Endothelial cell of umbilical vein (primary cell): ENCODE data around the gene ZNF106. TPM values are rescaled to one million over a fixed set of nuclear protein-coding genes. Genes with fewer than 3 reads are reported as not detected.

Experiments
- BruUV-seq: library from RNA; stranded (reverse); fragments of 400-500 nt; replicated peaks from 2 replicates; lab custom pipeline; 2021; lab: Mats Ljungman, UMichigan
- CTCF ChIA-PET: fragments of 300-600, 350-600 bp; sonication (Branson Sonifier 250); formaldehyde crosslinking; loops from one replicate; lab custom pipeline; 2021; ENCODE audit warnings: antibody characterized with exemption, inconsistent platforms; lab: Charles Lee
- POLR2A ChIA-PET: fragments of 300-600, 350-600 bp; sonication (Branson Sonifier 250); formaldehyde crosslinking; loops from one replicate; lab custom pipeline; 2021; ENCODE audit warnings: antibody characterized with exemption, inconsistent platforms; lab: Charles Lee
- DNase-seq: peaks from one replicate; pipeline ENCODE4 v3.0.0-alpha.2; 2011; ENCODE audit warnings: low read depth, low spot score
- FAIRE-seq: peaks from 2 replicates; lab custom pipeline; 2011; peaks lifted over from hg19 to GRCh38; lab: Jason Lieb, UNC
- H2AFZ ChIP-seq: 2 replicates; pipeline ENCODE4 v1.6.0; 2012; ENCODE audit warnings: low read depth, low read length, control low read depth, inconsistent platforms
- H3K27ac ChIP-seq: 2 replicates; pipeline ENCODE4 v1.5.1; 2011; ENCODE audit warnings: low read depth, mild to moderate bottlenecking, control low read depth, low read length, moderate library complexity; ENCODE audit not compliant: insufficient read depth
- H3K27me3 ChIP-seq, 2 experiments: 2 replicates each; pipeline versions ENCODE4 v1.6.0 to v1.6.1; 2011; ENCODE audit warnings: low read length in 2 of 2, mixed read lengths in 1 of 2; ENCODE audit not compliant: control insufficient read depth in 2 of 2, insufficient read depth in 2 of 2
- H3K36me3 ChIP-seq, 2 experiments: 2 replicates in 1 of 2; 3 replicates in 1 of 2; pipeline ENCODE4 v1.5.1; 2011; ENCODE audit warnings: low read length in 2 of 2, mild to moderate bottlenecking in 1 of 2, moderate library complexity in 1 of 2; ENCODE audit not compliant: control insufficient read depth in 2 of 2, insufficient read depth in 2 of 2; ENCODE audit errors: extremely low read depth in 1 of 2
- H3K4me1 ChIP-seq: 3 replicates; pipeline ENCODE4 v1.5.1; 2011; ENCODE audit warnings: mild to moderate bottlenecking, low read length; ENCODE audit not compliant: control insufficient read depth, insufficient read depth; ENCODE audit errors: extremely low read depth
- H3K4me2 ChIP-seq: 2 replicates; pipeline ENCODE4 v1.6.1; 2011; ENCODE audit warnings: low read length, control low read depth, mixed read lengths; ENCODE audit not compliant: insufficient read depth
- H3K4me3 ChIP-seq, 3 experiments: fragments of 200-600 bp in 1 of 3; sonication (generic), shearing (Covaris generic) in 1 of 3; replicated peaks in 1 of 3; 2 replicates each; pipeline ENCODE4 v1.5.1; 2011 to 2016; ENCODE audit warnings: control low read depth in 3 of 3, low read length in 3 of 3, mild to moderate bottlenecking in 2 of 3, inconsistent platforms in 1 of 3, low read depth in 1 of 3, moderate library complexity in 1 of 3; ENCODE audit not compliant: insufficient read depth in 1 of 3
- H3K79me2 ChIP-seq: 2 replicates; pipeline ENCODE4 v1.6.0; 2012; ENCODE audit warnings: low read length, inconsistent platforms; ENCODE audit not compliant: control insufficient read depth, insufficient read depth
- H3K9ac ChIP-seq: replicated peaks from 2 replicates; pipeline ENCODE3; 2011; ENCODE audit warnings: low read length, control low read depth; ENCODE audit not compliant: insufficient read depth; ENCODE audit errors: extremely low read depth
- H3K9me1 ChIP-seq: replicated peaks from 3 replicates; pipeline ENCODE4 v1.6.0; 2011; ENCODE audit warnings: mild to moderate bottlenecking, low read length; ENCODE audit not compliant: control insufficient read depth, insufficient read depth; ENCODE audit errors: extremely low read depth
- H3K9me3 ChIP-seq: replicated peaks from 2 replicates; pipeline ENCODE4 v1.5.1; 2012; ENCODE audit warnings: low read length, inconsistent platforms; ENCODE audit not compliant: control insufficient read depth, insufficient read depth
- H4K20me1 ChIP-seq: replicated peaks from 2 replicates; pipeline ENCODE3; 2011; ENCODE audit warnings: mild to moderate bottlenecking, low read length; ENCODE audit not compliant: control insufficient read depth, insufficient read depth; ENCODE audit errors: extremely low read depth
- CTCF ChIP-seq, 2 donors: IDR thresholded peaks; 1 replicate in 1 of 2; 2 replicates in 1 of 2; pipeline ENCODE4 v1.5.1; 2011; ENCODE audit warnings: low read length in 2 of 2, mild to moderate bottlenecking in 2 of 2, moderate library complexity in 2 of 2, control low read depth in 1 of 2, inconsistent platforms in 1 of 2, low read depth in 1 of 2; ENCODE audit not compliant: insufficient read depth in 1 of 2; ENCODE audit errors: extremely low read depth in 1 of 2
- EZH2 ChIP-seq: IDR thresholded peaks from 2 replicates; pipeline ENCODE4 v1.6.1; 2012; ENCODE audit warnings: borderline replicate concordance, low read depth, mild to moderate bottlenecking, moderate library complexity, low read length, inconsistent platforms; ENCODE audit not compliant: severe bottlenecking
- FOS ChIP-seq: IDR thresholded peaks from 2 replicates; pipeline ENCODE4 v1.6.1; 2011; ENCODE audit warnings: mild to moderate bottlenecking, low read length, moderate library complexity, borderline replicate concordance; ENCODE audit not compliant: insufficient read depth
- GATA2 ChIP-seq: IDR thresholded peaks from 2 replicates; pipeline ENCODE4 v1.7.0; 2011; ENCODE audit warnings: low read depth, mild to moderate bottlenecking, moderate library complexity, mixed read lengths, low read length; ENCODE audit not compliant: insufficient read length, insufficient read depth
- JUN ChIP-seq: IDR thresholded peaks from 2 replicates; pipeline ENCODE4 v1.6.1; 2011; ENCODE audit warnings: borderline replicate concordance, low read depth; ENCODE audit not compliant: insufficient read length, insufficient read depth
- MAX ChIP-seq: IDR thresholded peaks from 2 replicates; pipeline ENCODE4 v1.6.1; 2011; ENCODE audit not compliant: insufficient read depth, insufficient read length
- MYC ChIP-seq: IDR thresholded peaks from one replicate; pipeline ENCODE4 v1.6.1; 2011; ENCODE audit warnings: mild to moderate bottlenecking, low read depth, low read length
- POLR2A ChIP-seq: IDR thresholded peaks from 2 replicates; pipeline ENCODE4 v1.6.1; 2012; ENCODE audit warnings: low read depth, mild to moderate bottlenecking, control low read depth, low read length
- POLR2AphosphoS5 ChIP-seq: IDR thresholded peaks from 2 replicates; pipeline ENCODE4 v1.6.1; 2012; ENCODE audit warnings: low read depth, mild to moderate bottlenecking, control low read depth, low read length, moderate library complexity; ENCODE audit not compliant: insufficient read depth
- dilution Hi-C: fragments of 300-500 bp; cut with MboI; formaldehyde crosslinking; loops from one replicate; pipeline ENCODE4 v1.15.0; 2019; ENCODE audit warnings: low sequenced_read_pairs; ENCODE audit not compliant: extremely low pct_ligation_motif_present
- intact Hi-C: fragments of 100-400 bp; cut with micrococcal nuclease; formaldehyde crosslinking; loops from one replicate; pipeline ENCODE4 v1.10.0; 2022
- polyA plus RNA-seq, 4 experiments: library from polyadenylated mRNA; depleted of rRNA in 3 of 4; stranded (reverse) in 3 of 4; unstranded in 1 of 4; fragments of >200 nt; gene quantifications; 2 replicates each; pipeline versions ENCODE4 v1.2.1 to v1.2.3, GENCODE V29; 2011 to 2012; ENCODE audit warnings: missing spikeins in 1 of 4
- total RNA-seq: library from RNA; stranded (reverse); gene quantifications from 2 replicates; pipeline ENCODE4 v1.2.3, GENCODE V29; 2021

ZNF106 gene
- total and polyA plus RNA-seq, 2 donors (not counting 3 experiments of a cell fraction or from before 2014, with no cell fraction given) = 18.9 to 53.5 TPM

- Histone ChIP-seq H3K27ac (no peak overlapping the region), H3K4me3 (no peak overlapping the region), H3K79me2 (peaks cover 56% of the 10 kb centered on the region), H4K20me1 (no peaks in the 10 kb centered on the region), H2AFZ (no peak overlapping the region), H3K9ac (no peak overlapping the region), H3K9me1 (no peaks in the 10 kb centered on the region), H3K4me2 (no peak overlapping the region), H3K9me3 (no peaks in the 10 kb centered on the region), H3K27me3 (no peaks in the 10 kb centered on the region), H3K4me1 (no peaks in the 10 kb centered on the region), H3K36me3 (peaks cover 0 to 3% of the 10 kb centered on the region in 2 experiments)
- TF ChIP-seq EZH2 (no peak), POLR2A (no peak), MAX (no peak), JUN (no peak), CTCF (IDR thresholded peaks at IDR 0.05; ENCODE audit: extremely low read depth in 1 of 2, insufficient read depth in 1 of 2, low read depth in 1 of 2, low read length in 2 of 2) (no peak), GATA2 (no peak), POLR2AphosphoS5 (no peak), MYC (no peak), FOS (no peak)
- intact Hi-C loops (loop anchor here (5.0 kb wide), 2 partner anchors 203 to 408 kb away; partner anchors contain the start of genes GANC and TMEM87A), dilution Hi-C loops (no loop called here)
- ChIA-PET POLR2A (no interaction called here), CTCF (interaction anchor here (1.6 kb wide), 1 partner anchor 16 kb away, joined by 4 read pairs; the partner anchor contains the start of gene ZNF106)
- FAIRE-seq (no peak), DNase-seq (no peak)
- no TSS peak for BruUV-seq
Measured at GRCh38 chr15:42474827-42475226, 16.1 kb downstream of the ZNF106 start.
